Left ventricle myocardium superior (tissue), 1 donor: ENCODE data around the gene SLC23A3. TPM values are rescaled to one million over a fixed set of nuclear protein-coding genes. Genes with fewer than 3 reads are reported as not detected.

Source experiments
- ATAC-seq: fragments of 200-7000 bp; cut with Tn5 transposase; one replicate; pipeline ENCODE4 v1.9.1; 2020; ENCODE audit warnings: mild to moderate bottlenecking, moderate library complexity
- DNase-seq: peaks from one replicate; pipeline ENCODE4 v3.0.0-alpha.2; 2020
- intact Hi-C: fragments of 100-400 bp; cut with micrococcal nuclease; formaldehyde crosslinking; loops from one replicate; pipeline ENCODE4 v1.11.0; 2022
- long read RNA-seq: library from polyadenylated mRNA; unstranded; transcript quantifications from one replicate; pipeline ENCODE4 v2.0.0, GENCODE V29; 2021
- total RNA-seq: library from RNA; stranded (reverse); fragmentation: NEBNext Ultra II Directional; extraction: Animal tissue kit (Norgen Biotek cat#: 25700); gene quantifications from one replicate; pipeline ENCODE4 v1.2.1, GENCODE V29; 2021
- donor health status: DM: no; HTN: yes; CAD: no; lungs with severe emphysema.

The SLC23A3 gene
- 0.37 TPM for total RNA-seq
- long read RNA-seq, result 0 reads

- intact Hi-C loops, result no loop called here
- ATAC-seq, result no peak
- no peak for DNase-seq
Observed at GRCh38 chr2:219169930-219170654, at the start of gene SLC23A3. TSS of gene SLC23A3 (minus strand) at chr2:219170029. CDS start at chr2:219169984, 45 bp downstream.

DNA sequence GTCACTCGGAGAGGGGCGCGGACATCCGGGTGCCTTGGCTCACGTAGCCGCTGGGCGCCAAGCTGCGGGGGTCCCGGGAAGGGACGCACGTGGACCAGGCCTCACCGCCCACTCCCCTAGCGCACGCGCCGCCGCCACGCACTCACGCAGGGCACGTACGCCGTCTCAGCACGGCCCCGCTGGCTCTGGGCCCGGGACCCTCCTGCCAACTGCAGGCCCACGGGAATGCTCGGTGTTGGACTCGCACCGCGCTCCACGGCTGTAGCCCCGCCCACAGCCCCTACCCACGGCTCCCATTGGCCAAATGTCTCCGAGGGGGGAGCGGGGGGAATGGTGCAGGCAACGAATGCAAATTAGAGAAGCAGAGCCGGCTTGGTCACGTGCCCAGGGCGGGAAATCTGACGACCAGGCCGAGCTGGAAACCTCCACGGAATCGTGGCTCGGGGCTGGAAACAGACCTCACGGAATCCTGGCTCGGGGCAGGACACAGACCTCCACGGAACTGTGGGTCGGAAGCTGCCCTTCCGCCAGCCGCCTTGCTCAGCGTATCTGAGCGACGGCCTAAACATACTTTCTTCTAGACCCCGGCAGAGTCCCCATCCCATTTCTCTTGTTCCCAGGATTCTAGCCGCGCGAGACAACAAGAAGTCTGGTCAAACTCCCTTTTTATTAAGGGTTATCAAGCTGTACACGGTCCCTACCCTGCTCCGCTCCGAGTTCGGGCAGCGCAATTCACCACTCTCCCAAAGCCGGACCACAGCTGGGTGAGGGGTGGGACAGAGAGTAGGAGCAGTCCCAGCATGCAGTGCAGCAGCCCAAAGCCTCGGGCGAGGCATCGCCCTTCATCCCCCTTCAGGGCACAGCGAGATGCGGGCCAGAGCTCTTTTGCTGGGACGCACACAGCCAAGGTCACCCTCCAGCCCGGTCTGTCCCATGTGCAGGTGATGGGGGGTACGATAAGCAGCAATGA, 49.2 kb upstream of the SLC23A3 start, which contains the start of gene ABCB6:
TSS of gene ABCB6 (minus strand) at position 227 of the 970 bp plus-strand sequence. CDS start 285 bp downstream, outside the sequence.
- peak; percentile 90 for ATAC-seq
- DNase-seq, result peak; percentile 99
- intact Hi-C loops, result no loop called here

GRCh38 chr2:219218217-219218731, 48.4 kb upstream of the SLC23A3 start:
- intact Hi-C loops, result no loop called here
- ATAC-seq (peak; percentile 61), DNase-seq (peak; percentile 79)

DNA sequence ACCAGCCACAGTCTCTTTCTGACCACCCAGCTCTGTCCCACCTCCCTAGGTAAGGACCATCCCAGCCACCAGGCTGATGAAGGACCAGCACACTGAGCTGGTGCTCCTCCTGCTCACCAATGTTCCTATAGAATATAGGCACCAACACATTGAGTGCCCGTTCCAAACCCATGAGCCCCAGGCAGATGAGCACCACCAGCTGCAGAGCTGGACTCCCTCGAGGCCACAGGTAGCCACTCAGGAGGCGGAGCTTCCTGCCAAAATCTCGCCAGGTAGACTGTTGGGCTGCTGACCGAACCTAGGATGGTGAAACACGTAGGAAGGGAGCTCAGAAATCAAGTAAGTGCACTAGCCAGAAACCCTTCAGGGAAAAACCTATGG, 46.7 kb upstream of the SLC23A3 start:
- no peak for ATAC-seq
- DNase-seq, result no peak
- intact Hi-C loops, result no loop called here

DNA sequence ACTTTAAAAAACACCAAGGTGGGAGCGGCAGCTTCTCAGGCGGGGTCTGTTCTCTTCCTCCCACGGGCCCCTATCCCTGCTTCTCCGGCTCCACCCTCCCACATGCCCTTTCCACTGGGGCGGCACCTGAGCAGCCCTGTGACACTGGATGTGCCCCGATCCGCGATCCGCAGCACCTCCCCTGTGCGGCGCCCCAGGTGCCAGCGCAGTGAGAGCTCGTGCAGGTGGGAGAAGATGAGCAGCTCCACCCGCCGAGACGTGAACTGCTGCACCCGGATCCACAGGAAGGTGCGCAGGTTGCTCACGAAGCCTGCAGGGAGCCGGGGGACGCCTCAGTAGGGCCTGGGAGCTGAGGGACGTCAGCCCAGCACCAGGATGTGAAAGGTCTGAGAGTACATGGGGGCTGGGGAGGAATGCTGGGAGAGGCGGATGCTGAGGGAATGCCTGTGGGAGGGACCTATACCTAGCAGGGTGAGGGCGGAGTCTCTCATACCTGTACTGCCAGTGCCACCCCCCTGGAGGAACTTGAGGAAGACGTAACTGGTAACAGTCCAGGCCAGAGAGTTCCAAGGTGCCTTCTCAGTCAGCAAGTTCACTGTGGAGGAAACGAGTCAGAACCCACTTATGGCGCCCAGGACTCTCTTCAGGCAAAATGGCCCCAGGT, 46.2 kb upstream of the SLC23A3 start:
- ATAC-seq (no peak), DNase-seq (no peak)
- intact Hi-C loops, result no loop called here

- no peak for DNase-seq
- no peak for ATAC-seq
- intact Hi-C loops, result no loop called here
Observed at GRCh38 chr2:219214786-219215185, 45.0 kb upstream of the SLC23A3 start.

GRCh38 chr2:219214141-219214540, 44.3 kb upstream of the SLC23A3 start:
- DNase-seq, result no peak
- intact Hi-C loops, result no loop called here
- ATAC-seq, result no peak

DNA sequence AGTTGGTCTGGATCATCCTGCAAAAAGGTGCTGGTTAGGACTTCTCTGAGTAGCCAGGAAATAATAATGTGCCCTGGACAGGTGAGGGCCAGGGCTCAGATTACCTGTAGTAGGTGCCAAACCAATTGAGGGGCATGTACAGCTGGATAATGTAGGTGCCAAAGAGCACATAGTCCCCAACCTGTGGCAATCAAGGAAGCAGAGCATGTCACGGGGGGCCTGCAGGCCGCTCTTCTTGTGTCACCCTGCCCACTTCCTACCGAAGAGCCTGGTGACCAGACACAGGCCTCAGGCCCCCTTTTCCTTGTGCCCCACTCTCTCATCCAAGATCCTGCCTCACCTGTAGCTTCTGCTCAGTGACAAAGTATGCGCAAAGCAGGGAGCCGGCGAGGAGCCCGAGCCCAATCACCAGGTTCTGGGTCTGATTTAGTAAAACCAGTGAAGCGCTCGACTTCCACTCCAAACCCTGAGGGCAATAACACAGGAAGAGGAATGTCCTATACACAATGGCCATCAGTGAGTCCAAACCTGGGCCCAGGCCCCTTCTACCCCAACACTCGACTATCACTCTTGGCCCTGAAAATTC, 43.8 kb upstream of the SLC23A3 start:
- ATAC-seq (no peak), DNase-seq (no peak)
- intact Hi-C loops, result no loop called here

GRCh38 chr2:219213026-219213415, 43.2 kb upstream of the SLC23A3 start:
- ATAC-seq (no peak), DNase-seq (no peak)
- intact Hi-C loops, result no loop called here

DNA sequence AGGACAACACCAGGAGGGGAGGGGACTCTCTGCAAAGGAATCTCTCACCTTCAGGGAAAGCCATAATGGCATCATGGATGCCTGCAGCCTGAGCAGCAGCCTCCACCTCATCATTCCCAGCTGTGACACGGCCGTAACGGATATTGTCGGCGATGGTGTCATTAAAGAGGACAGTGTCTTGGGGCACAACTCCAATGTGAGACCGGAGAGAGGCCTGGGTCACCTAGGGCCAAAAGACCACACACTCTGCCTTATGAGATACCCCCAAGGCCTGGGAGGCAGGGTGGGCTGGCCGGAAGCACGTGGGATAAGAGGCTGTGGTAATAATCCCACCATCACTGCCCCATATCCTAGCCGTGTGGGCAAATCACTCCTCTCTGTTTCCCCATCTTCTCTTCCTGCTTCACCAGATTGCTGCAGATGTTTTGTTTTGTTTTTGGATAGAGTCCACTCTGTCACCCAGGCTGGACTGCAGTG, 41.1 kb upstream of the SLC23A3 start:
- DNase-seq, result no peak
- intact Hi-C loops, result no loop called here
- no peak for ATAC-seq

DNA sequence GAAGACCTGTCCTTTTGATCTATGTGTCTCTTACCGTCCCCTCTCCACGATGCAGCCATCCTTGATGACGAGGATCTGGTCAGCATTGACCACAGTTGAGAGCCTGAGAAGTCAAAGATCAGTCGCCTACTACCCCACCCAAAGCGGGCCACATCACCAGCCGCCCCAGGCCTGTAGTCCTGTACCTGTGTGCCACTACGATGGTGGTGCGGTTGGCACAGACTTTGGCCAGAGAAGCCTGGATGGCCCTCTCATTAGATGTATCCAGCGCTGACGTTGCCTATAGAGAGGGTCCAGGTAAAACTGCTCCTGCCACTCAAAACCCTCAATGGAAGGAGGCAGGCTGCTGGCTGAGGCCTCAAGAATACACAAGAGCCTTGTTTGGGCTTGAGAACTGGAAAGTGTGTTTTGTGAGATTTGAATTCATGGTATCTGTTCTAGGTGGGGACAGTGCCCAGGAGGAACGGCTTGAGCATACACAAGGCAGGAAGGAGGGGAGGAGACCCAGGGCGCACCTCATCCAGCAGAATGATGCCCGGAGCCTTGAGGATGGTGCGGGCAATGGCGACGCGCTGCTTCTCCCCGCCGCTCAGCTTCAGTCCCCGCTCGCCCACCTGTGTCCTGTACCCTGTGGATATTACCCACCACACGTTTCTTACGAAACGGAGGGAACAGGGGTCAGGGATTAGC, 40.5 kb upstream of the SLC23A3 start:
- ATAC-seq (no peak), DNase-seq (no peak)
- intact Hi-C loops, result no loop called here

DNA sequence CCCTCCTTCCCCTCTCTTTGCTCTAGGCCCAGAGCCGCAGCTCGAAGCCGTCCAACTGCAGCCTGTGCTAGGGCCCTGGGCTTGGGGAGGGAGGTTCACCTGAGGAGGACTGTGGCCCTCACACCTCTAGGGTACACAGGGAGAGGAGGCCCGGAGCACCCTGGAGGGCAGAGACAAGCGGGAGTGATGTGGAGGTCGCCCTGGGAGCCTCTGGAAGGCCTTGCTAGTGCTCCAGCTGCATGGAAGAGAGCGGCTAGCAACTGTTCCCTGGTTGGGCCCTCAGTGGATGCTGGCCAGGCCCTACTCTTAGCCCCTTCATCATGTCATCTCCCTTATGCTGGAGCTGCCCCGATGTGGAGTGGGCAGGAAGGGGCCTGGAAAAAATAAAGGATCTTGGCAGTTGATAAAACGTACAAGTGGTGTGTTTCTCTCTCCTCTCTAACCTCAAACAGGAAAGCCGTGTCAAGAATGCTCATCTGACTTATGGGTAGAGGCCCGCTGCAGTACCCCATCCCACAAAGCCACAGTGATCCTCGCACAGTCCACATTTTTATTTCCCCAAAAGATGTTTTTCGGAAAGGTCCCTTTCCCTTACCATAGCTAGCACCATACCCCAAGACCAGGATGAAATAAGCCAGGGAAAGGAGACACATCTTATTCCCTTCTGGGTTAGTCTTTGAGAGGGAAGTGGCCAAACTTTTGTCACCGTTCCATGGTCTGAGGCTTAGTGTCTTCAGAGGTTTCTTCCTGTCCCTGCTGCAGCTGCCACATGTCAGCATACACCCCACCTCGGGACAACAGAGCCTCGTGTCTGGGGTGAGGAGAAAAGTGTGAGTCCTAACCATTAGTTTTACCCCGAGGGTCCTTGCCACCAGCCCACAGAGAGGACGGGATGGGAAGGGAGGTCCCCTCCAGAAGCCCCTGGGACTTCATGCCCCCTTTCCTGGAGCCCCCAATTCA, 39.7 kb upstream of the SLC23A3 start:
- DNase-seq (no peak), ATAC-seq (no peak)
- intact Hi-C loops, result no loop called here

GRCh38 chr2:219207884-219208740, 38.3 kb upstream of the SLC23A3 start:
- ATAC-seq, result no peak
- intact Hi-C loops, result no loop called here
- DNase-seq, result no peak

- no peak for DNase-seq
- intact Hi-C loops, result no loop called here
- ATAC-seq, result no peak
Observed at GRCh38 chr2:219207134-219207883, 37.5 kb upstream of the SLC23A3 start.

DNA sequence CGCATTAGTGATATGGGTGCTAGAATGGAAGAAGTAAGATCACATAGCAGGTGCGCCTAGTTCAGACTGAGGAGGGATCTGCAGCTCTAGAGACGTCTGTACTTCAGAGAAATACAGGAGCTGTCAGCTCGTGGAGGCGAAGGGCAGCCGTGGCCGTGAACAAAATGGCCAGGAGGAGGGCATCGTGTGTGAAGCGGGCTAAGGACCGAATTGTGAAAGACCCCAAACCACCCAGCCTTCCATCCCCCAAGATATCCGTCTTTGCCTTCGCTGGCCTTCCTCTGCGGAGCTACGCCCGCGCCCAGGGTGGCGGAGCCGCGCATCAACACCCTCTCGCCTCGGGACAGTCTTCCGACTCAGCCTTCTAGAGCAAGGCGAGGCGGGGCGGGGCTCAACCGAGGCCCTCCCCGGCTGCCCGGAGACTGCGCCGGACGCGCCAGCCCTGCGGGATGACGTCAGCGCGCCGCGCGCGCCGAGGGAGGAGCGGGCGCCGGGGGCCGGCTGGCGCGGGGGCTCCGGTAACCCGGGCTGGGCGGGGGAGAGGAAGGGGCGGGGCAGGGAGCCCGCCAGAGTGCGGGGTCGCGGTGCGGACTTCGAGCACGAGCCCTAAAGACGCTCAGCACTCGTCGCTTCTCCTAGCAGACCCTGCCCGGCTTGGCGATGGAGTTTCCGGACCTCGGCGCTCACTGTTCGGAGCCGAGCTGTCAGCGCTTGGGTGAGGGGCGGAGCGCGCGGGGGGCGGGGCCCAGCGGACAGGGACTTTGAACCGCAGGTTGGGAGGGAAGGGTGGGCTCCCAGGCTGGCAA, 36.7 kb upstream of the SLC23A3 start, which contains the start of gene ZFAND2B:
TSS of gene ZFAND2B (plus strand) at position 455 of the 806 bp plus-strand sequence. CDS start at position 661, 206 bp downstream.
- intact Hi-C loops, result no loop called here
- peak; percentile 97 for ATAC-seq
- DNase-seq, result peak; percentile 98
